Measurements from ENCODE around the gene ZNF32.
A peak's percentile ranks its signal among the peaks of the same experiment; 100 is the strongest.

The ZNF32 gene

DNA sequence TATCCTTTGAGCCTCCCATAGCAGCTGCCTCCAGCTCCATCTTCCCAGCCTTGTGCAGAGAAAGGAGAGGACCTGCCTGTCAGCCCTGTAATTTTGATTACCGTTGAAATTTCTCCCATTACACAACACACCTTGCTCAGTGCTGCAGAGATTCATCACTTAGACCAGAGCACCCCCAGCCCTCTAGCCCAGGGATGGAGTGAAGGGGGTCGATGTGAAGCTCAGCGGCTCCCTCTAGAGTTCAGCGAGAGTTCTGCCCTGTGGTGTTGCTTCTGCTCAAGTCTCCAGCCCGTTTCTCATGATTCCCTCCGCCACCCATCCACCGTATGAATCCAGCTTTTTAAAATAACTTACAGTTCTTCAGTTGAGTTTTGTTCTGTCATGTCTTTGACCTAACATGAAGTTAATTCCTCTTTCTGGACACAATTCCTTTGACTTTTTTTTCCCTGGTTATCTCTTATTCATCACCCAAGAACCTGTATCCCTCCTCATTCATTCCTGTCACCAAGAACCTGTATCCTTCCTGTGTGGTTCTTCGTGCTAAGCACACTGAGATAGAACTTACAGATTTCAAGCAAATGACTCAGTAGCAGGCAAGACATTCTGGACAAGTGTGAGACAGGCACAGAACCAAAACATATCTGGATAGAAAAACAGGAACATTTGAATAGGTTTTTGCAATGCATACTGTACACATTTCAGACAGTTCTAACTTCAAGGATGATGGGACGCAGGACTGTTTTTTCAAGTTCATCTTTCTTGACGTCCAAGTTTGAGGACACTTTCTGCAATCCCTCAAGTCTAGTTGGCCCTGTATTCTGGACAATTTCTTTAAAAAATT lies 35.0 kb upstream of the ZNF32 start:
- H3K36me3 ChIP-seq (ENCODE audit: insufficient read depth): no peaks in the 10 kb centered on the region
- no peaks in the 10 kb centered on the region for H3K79me2 ChIP-seq (ENCODE audit: insufficient read depth, low read depth)
- no peaks in the 10 kb centered on the region for H3K27me3 ChIP-seq (ENCODE audit: insufficient read depth, low read depth)
- H3K4me2 ChIP-seq: no peak overlapping the region
- H3K4me3 ChIP-seq (IDR thresholded peaks at IDR 0.05; ENCODE audit: insufficient read depth, low read depth, low read length): no peak overlapping the region
- TF ChIP-seq, protein P1, sequence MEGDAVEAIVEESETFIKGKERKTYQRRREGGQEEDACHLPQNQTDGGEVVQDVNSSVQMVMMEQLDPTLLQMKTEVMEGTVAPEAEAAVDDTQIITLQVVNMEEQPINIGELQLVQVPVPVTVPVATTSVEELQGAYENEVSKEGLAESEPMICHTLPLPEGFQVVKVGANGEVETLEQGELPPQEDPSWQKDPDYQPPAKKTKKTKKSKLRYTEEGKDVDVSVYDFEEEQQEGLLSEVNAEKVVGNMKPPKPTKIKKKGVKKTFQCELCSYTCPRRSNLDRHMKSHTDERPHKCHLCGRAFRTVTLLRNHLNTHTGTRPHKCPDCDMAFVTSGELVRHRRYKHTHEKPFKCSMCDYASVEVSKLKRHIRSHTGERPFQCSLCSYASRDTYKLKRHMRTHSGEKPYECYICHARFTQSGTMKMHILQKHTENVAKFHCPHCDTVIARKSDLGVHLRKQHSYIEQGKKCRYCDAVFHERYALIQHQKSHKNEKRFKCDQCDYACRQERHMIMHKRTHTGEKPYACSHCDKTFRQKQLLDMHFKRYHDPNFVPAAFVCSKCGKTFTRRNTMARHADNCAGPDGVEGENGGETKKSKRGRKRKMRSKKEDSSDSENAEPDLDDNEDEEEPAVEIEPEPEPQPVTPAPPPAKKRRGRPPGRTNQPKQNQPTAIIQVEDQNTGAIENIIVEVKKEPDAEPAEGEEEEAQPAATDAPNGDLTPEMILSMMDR (conservative IDR thresholded peaks at IDR 0.05; ENCODE audit: low read depth, low read length): peak; percentile 42
- H3K9ac ChIP-seq: no peak overlapping the region
- no peak overlapping the region for H2AFZ ChIP-seq (ENCODE audit: low read depth)
- no peak overlapping the region for H3K27ac ChIP-seq
- no peaks in the 10 kb centered on the region for H3K4me1 ChIP-seq (ENCODE audit: low read depth, poor library complexity, severe bottlenecking)
- H4K20me1 ChIP-seq (ENCODE audit: insufficient read depth): no peaks in the 10 kb centered on the region

- TF ChIP-seq, protein P1 (conservative IDR thresholded peaks at IDR 0.05; ENCODE audit: low read depth, low read length): no peak
- Histone ChIP-seq H3K27me3 (ENCODE audit: insufficient read depth, low read depth) (no peaks in the 10 kb centered on the region), H3K79me2 (ENCODE audit: insufficient read depth, low read depth) (no peaks in the 10 kb centered on the region), H3K4me3 (IDR thresholded peaks at IDR 0.05; ENCODE audit: insufficient read depth, low read depth, low read length) (no peak overlapping the region), H3K4me2 (no peak overlapping the region), H3K9ac (no peak overlapping the region), H3K36me3 (ENCODE audit: insufficient read depth) (no peaks in the 10 kb centered on the region), H3K27ac (no peak overlapping the region), H2AFZ (ENCODE audit: low read depth) (no peak overlapping the region), H4K20me1 (ENCODE audit: insufficient read depth) (no peaks in the 10 kb centered on the region), H3K4me1 (ENCODE audit: low read depth, poor library complexity, severe bottlenecking) (no peaks in the 10 kb centered on the region)
These were observed 34.3 kb upstream of the ZNF32 start for GRCh38 chr10:43682956-43683355.

- no peak overlapping the region for H3K4me2 ChIP-seq
- H3K27ac ChIP-seq: no peak overlapping the region
- no peaks in the 10 kb centered on the region for H3K27me3 ChIP-seq (ENCODE audit: insufficient read depth, low read depth)
- no peaks in the 10 kb centered on the region for H3K36me3 ChIP-seq (ENCODE audit: insufficient read depth)
- no peaks in the 10 kb centered on the region for H3K79me2 ChIP-seq (ENCODE audit: insufficient read depth, low read depth)
- H2AFZ ChIP-seq (ENCODE audit: low read depth): no peak overlapping the region
- no peak overlapping the region for H3K4me3 ChIP-seq (IDR thresholded peaks at IDR 0.05; ENCODE audit: insufficient read depth, low read depth, low read length)
- no peak overlapping the region for H3K9ac ChIP-seq
- no peaks in the 10 kb centered on the region for H4K20me1 ChIP-seq (ENCODE audit: insufficient read depth)
- no peaks in the 10 kb centered on the region for H3K4me1 ChIP-seq (ENCODE audit: low read depth, poor library complexity, severe bottlenecking)
- TF ChIP-seq, protein P1 (conservative IDR thresholded peaks at IDR 0.05; ENCODE audit: low read depth, low read length): no peak
These were observed 33.0 kb upstream of the ZNF32 start for GRCh38 chr10:43681721-43682120.

GRCh38 chr10:43681220-43681619 lies 32.5 kb upstream of the ZNF32 start:
- H3K79me2 ChIP-seq (ENCODE audit: insufficient read depth, low read depth): no peaks in the 10 kb centered on the region
- no peak overlapping the region for H3K4me2 ChIP-seq
- H4K20me1 ChIP-seq (ENCODE audit: insufficient read depth): no peaks in the 10 kb centered on the region
- H2AFZ ChIP-seq (ENCODE audit: low read depth): no peak overlapping the region
- H3K9ac ChIP-seq: no peak overlapping the region
- H3K36me3 ChIP-seq (ENCODE audit: insufficient read depth): no peaks in the 10 kb centered on the region
- no peak overlapping the region for H3K4me3 ChIP-seq (IDR thresholded peaks at IDR 0.05; ENCODE audit: insufficient read depth, low read depth, low read length)
- H3K4me1 ChIP-seq (ENCODE audit: low read depth, poor library complexity, severe bottlenecking): no peaks in the 10 kb centered on the region
- H3K27ac ChIP-seq: no peak overlapping the region
- TF ChIP-seq, protein P1 (conservative IDR thresholded peaks at IDR 0.05; ENCODE audit: low read depth, low read length): no peak
- H3K27me3 ChIP-seq (ENCODE audit: insufficient read depth, low read depth): no peaks in the 10 kb centered on the region
